DLD1 (cell line): ENCODE measurements around the gene CYSLTR1.
"Not testable (repeated sequence)": the region's sequence is repeated elsewhere in the genome, so short reads cannot be mapped to it uniquely, and the experiment has no call there.

ENCODE experiments used
- in situ Hi-C: cut with HindIII; loops from 2 replicates; pipeline ENCODE4 v1.10.0; 2017; ENCODE audit warnings: low sequenced_read_pairs

CYSLTR1 gene

GRCh38 chrX:78226047-78226446, 101.4 kb downstream of the CYSLTR1 start:
- in situ Hi-C loops, result not testable (repeated sequence)
